Hepatocyte (in vitro differentiated cells): ENCODE measurements around the gene ELFN1.

Source experiments
- CTCF ChIP-seq: fragments of 200-600 bp; sonication (generic); IDR thresholded peaks from 2 replicates; pipeline ENCODE4 v1.5.1; 2016; ENCODE audit warnings: antibody characterized with exemption, mild to moderate bottlenecking; ENCODE audit not compliant: poor library complexity
- EZH2 ChIP-seq: fragments of 200-600 bp; sonication (generic); IDR thresholded peaks from 2 replicates; pipeline ENCODE4 v1.6.1; 2016; ENCODE audit warnings: antibody characterized with exemption, mild to moderate bottlenecking, borderline replicate concordance

GRCh38 chr7:1700086-1700485, 30.0 kb downstream of the ELFN1 start:
- no peak for TF ChIP-seq CTCF
- no peak for TF ChIP-seq EZH2
